ENCODE measurements around the gene TAS2R9. TPM values are rescaled to one million over a fixed set of nuclear protein-coding genes. Genes with fewer than 3 reads are reported as not detected.
"Not testable (repeated sequence)": the region's sequence is repeated elsewhere in the genome, so short reads cannot be mapped to it uniquely, and the experiment has no call there.

The TAS2R9 gene
- total and polyA plus RNA-seq, 10 donors: 0.72 to 2.1 TPM; not detected in 8

DNA sequence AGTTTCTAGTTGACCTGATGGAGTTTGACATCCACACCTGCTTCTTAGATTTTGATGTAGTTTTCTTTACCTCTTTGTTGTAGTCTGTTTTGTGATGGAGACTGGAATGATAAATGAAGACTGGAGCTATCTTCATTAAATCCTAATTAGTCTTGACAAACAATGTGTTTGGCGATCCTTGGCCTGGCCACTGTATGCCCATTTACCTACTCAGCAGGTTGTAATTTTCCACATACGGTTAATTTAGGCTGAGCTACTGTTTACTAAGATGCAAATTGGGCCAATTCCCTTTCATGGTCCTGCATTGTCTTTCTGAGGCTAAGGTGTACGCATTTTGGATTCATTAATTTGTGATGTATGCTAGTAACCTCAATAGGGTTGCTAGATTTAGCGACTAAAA lies 7.4 kb downstream of the TAS2R9 start, which contains the start of gene TAS2R7:
TSS of gene TAS2R7 (minus strand) at position 41 of the 400 bp plus-strand sequence. CDS start 57 bp downstream, outside the sequence.
- DNase-seq: no peak
- Histone ChIP-seq H3K4me3 (no peak within 1 kb of the TSS), H3K4me1 (no peaks in the 10 kb centered on the region), H3K27ac (no peak within 1 kb of the TSS), H3K9me3 (no peaks in the 10 kb centered on the region), H3K36me3 (no peaks in the 10 kb centered on the region), H3K27me3 (replicated peaks in 1 of 7) (peaks cover 0 to 8% (median 0%) of the 10 kb centered on the region in 7 donors)
- TF ChIP-seq POLR2A (IDR thresholded peaks at IDR 0.05) (no peak), CTCF (IDR thresholded peaks at IDR 0.05 in 8 of 11, conservative IDR thresholded peaks at IDR 0.05 in 3 of 11) (no peak), POLR2AphosphoS5 (IDR thresholded peaks at IDR 0.05) (no peak)
- intact Hi-C loops (cut with DNase I; ENCODE audit: low total_unique reads): no loop called here
- WGBS, 5 donors: 67 to 84% (median 74%) methylated on average over 4 of the region's 4 CpGs

DNA sequence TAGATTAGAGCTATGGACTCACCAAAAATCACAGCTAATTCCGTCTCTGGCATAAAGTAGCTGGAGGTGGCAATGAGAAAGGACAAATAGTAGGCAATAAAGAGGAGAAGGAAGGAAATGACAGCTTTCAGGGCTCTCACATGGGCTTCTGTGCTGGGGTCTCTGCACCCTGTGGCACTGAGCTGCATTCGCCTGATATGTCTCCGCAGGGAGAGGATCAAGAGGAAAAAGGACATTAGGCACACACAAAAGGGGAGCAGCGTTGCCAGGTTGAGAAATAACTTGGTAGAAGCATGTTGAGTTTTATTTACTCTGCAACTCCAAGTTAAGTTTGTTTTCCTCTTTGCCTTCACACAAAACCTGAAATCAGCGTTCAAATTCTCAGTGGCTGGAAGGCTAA lies 8.2 kb downstream of the TAS2R9 start:
- no peak overlapping the region for H3K4me3 ChIP-seq
- no peaks in the 10 kb centered on the region for H3K36me3 ChIP-seq
- no peaks in the 10 kb centered on the region for H3K4me1 ChIP-seq
- TF ChIP-seq POLR2AphosphoS5 (IDR thresholded peaks at IDR 0.05) (no peak), CTCF (IDR thresholded peaks at IDR 0.05 in 8 of 11, conservative IDR thresholded peaks at IDR 0.05 in 3 of 11) (no peak), POLR2A (IDR thresholded peaks at IDR 0.05) (no peak)
- intact Hi-C loops (cut with DNase I; ENCODE audit: low total_unique reads): no loop called here
- WGBS, 5 donors: 72 to 85% (median 79%) methylated on average over 5 of the region's 5 CpGs
- no peak for DNase-seq
- no peaks in the 10 kb centered on the region for H3K9me3 ChIP-seq
- H3K27ac ChIP-seq: no peak overlapping the region
- peaks cover 0 to 8% (median 0%) of the 10 kb centered on the region in 7 donors for H3K27me3 ChIP-seq (replicated peaks in 1 of 7)

- no peak for DNase-seq
- Histone ChIP-seq H3K9me3 (no peaks in the 10 kb centered on the region), H3K36me3 (no peaks in the 10 kb centered on the region), H3K4me1 (no peaks in the 10 kb centered on the region), H3K27ac (no peak overlapping the region), H3K27me3 (replicated peaks in 1 of 7) (no peaks in the 10 kb centered on the region), H3K4me3 (no peak overlapping the region)
- 70 to 81% (median 78%) methylated on average over 2 of the region's 2 CpGs for WGBS, 5 donors
- intact Hi-C loops (cut with DNase I; ENCODE audit: low total_unique reads): no loop called here
- no peak for TF ChIP-seq POLR2AphosphoS5 (IDR thresholded peaks at IDR 0.05)
- TF ChIP-seq POLR2A (IDR thresholded peaks at IDR 0.05): no peak
- TF ChIP-seq CTCF (IDR thresholded peaks at IDR 0.05 in 8 of 11, conservative IDR thresholded peaks at IDR 0.05 in 3 of 11): no peak
Observed at GRCh38 chr12:10794222-10794621, 15.7 kb downstream of the TAS2R9 start.

- H3K36me3 ChIP-seq; H3K4me1 ChIP-seq; H3K27me3 ChIP-seq (replicated peaks in 1 of 7); intact Hi-C loops (cut with DNase I; ENCODE audit: low total_unique reads); DNase-seq; H3K27ac ChIP-seq; H3K9me3 ChIP-seq; H3K4me3 ChIP-seq: not testable (repeated sequence)
- 90 to 96% (median 91%) methylated on average over 4 of the region's 4 CpGs for WGBS, 5 donors
Observed at GRCh38 chr12:10791769-10792168, 18.2 kb downstream of the TAS2R9 start.

- H3K9me3 ChIP-seq: no peaks in the 10 kb centered on the region
- DNase-seq: no peak
- no peak overlapping the region for H3K4me3 ChIP-seq
- H3K27me3 ChIP-seq (replicated peaks in 1 of 7): no peaks in the 10 kb centered on the region
- no peaks in the 10 kb centered on the region for H3K36me3 ChIP-seq
- H3K27ac ChIP-seq: no peak overlapping the region
- intact Hi-C loops (cut with DNase I; ENCODE audit: low total_unique reads): no loop called here
- TF ChIP-seq CTCF (IDR thresholded peaks at IDR 0.05 in 8 of 11, conservative IDR thresholded peaks at IDR 0.05 in 3 of 11) (no peak), POLR2AphosphoS5 (IDR thresholded peaks at IDR 0.05) (no peak), POLR2A (IDR thresholded peaks at IDR 0.05) (no peak)
- 75 to 86% (median 83%) methylated on average over 5 of the region's 5 CpGs for WGBS, 5 donors
- H3K4me1 ChIP-seq: no peaks in the 10 kb centered on the region
Observed at GRCh38 chr12:10783252-10783651, 26.7 kb downstream of the TAS2R9 start.
